ENCODE measurements around the gene IQCN. TPM values are rescaled to one million over a fixed set of nuclear protein-coding genes. Genes with fewer than 3 reads are reported as not detected.
A peak's percentile ranks its signal among the peaks of the same experiment; 100 is the strongest.

IQCN gene
- total and polyA plus RNA-seq, 12 donors: 0.17 to 7.8 (median 0.96) TPM

GRCh38 chr19:18284712-18285360 is 10.6 kb upstream of the IQCN start:
- Histone ChIP-seq H3K27me3 (no peaks in the 10 kb centered on the region), H3K4me3 (no peak overlapping the region), H3K27ac (peak overlapping the region in 9 of 10 donors; percentile 45 to 99 (median 60)), H3K4me1 (peaks cover 0 to 27% (median 21%) of the 10 kb centered on the region in 9 donors), H3K36me3 (peaks cover 0 to 5% (median 0%) of the 10 kb centered on the region in 9 donors), H3K9me3 (no peaks in the 10 kb centered on the region)
- no peak for TF ChIP-seq CTCF (IDR thresholded peaks at IDR 0.05)
- ATAC-seq: no peak
- 64 to 67% methylated on average over 12 of the region's 12 CpGs for WGBS, 2 donors
- intact Hi-C loops (cut with DNase I): loop anchor here in 1 of 10 donors (10.0 kb wide), 1 partner anchor 130 kb away; the partner anchor contains the start of gene SSBP4
- no peak for DNase-seq

DNA sequence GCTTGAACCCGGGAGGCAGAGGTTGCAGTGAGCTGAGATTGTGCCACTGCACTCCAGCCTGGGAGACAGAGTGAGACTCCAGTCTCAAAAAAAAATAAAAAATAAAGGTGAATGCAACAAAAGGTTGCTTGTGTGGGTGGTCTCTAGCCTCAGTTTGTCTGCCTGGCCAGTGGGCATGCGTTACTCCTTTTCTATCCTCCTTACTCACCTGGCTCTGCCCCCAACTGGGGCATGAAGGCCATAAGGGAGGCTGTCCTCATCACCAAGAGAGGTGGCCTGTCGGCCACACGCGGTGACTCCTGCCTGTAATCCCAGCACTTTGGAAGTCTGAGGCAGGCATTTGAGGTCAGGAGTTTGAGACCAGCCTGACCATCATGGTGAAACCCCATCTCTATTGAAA is 9.1 kb upstream of the IQCN start:
- no peaks in the 10 kb centered on the region for H3K9me3 ChIP-seq
- H3K36me3 ChIP-seq: peaks cover 0 to 13% (median 8%) of the 10 kb centered on the region in 9 donors
- H3K4me3 ChIP-seq: no peak overlapping the region
- peak overlapping the region; percentile 99 to 100 (median 99) for H3K27ac ChIP-seq
- no peak for TF ChIP-seq CTCF (IDR thresholded peaks at IDR 0.05)
- intact Hi-C loops (cut with DNase I): loop anchor here in 1 of 10 donors (10.0 kb wide), 1 partner anchor 131 kb away; the partner anchor contains the start of gene SSBP4
- H3K4me1 ChIP-seq: peaks cover 8 to 36% (median 28%) of the 10 kb centered on the region in 9 donors
- H3K27me3 ChIP-seq: no peaks in the 10 kb centered on the region
- ATAC-seq (no peak), DNase-seq (no peak)
- 90 to 95% methylated on average over 5 of the region's 5 CpGs for WGBS, 2 donors

GRCh38 chr19:18282788-18283141 is 8.5 kb upstream of the IQCN start:
- Histone ChIP-seq H3K36me3 (peaks cover 0 to 18% (median 14%) of the 10 kb centered on the region in 9 donors), H3K9me3 (no peaks in the 10 kb centered on the region), H3K4me3 (peak overlapping the region in 8 of 10 donors; percentile 44 to 98 (median 58)), H3K27ac (peak overlapping the region; percentile 99 to 100 (median 99)), H3K4me1 (peaks cover 9 to 42% (median 34%) of the 10 kb centered on the region in 9 donors), H3K27me3 (no peaks in the 10 kb centered on the region)
- ATAC-seq (no peak), DNase-seq (no peak)
- intact Hi-C loops (cut with DNase I): loop anchor here in 3 of 10 donors (1.0 to 10.0 kb wide), 2 partner anchors 22 to 132 kb away; partner anchors contain the start of gene SSBP4 (in 1 of the 3)
- no peak for TF ChIP-seq CTCF (IDR thresholded peaks at IDR 0.05)
- WGBS, 2 donors: 57 to 61% methylated on average over 4 of the region's 4 CpGs

DNA sequence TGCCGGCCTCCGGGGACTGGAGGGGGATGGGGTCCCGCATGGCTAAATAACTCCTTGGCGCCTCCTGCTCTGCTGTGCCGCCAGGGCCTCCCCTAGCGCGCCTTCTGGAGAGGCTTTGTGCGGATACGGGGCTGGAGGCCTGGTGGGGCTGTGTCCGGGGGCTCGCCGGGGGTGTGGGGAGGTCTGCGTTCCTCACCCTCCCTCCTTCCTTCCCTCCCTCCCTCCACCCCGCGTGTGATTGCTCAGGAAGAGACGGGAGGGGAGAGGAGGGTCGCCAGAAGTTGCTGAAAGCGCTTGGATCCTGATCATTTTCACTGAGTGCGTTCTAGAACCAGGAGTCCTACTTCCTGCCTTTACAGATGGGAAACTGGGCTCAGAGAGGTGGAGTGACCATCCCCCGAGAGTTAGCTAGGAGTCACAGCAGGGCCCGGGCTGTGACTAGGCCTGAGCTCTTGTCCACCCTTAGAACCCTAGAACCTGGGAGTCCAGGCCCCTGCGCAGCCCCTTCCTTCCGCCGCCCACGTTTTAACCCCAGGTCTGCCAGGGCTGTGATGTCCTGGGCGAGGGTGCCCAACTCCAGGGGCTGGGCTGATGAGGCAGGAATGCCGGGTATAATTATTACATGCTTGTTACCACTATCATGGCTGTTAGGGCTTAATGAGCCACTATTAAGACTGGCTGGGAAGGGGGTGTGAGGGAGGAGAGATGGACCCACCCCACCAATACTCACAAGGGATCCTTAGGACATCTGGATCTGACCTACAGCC is 8.0 kb upstream of the IQCN start:
- ATAC-seq (peak in 7 of 8 donors; percentile 4 to 69 (median 22)), DNase-seq (peak in 1 of 2 donors; percentile 50)
- peak in 5 of 9 donors; percentile 15 to 56 (median 31) for TF ChIP-seq CTCF (IDR thresholded peaks at IDR 0.05)
- intact Hi-C loops (cut with DNase I): loop anchor here in 3 of 10 donors (1.0 to 10.0 kb wide), 2 partner anchors 22 to 133 kb away; partner anchors contain the start of gene SSBP4 (in 1 of the 3)
- Histone ChIP-seq H3K9me3 (no peaks in the 10 kb centered on the region), H3K36me3 (peaks cover 0 to 24% (median 15%) of the 10 kb centered on the region in 9 donors), H3K27me3 (no peaks in the 10 kb centered on the region), H3K4me1 (peaks cover 9 to 47% (median 39%) of the 10 kb centered on the region in 9 donors), H3K4me3 (peak overlapping the region; percentile 16 to 98 (median 57)), H3K27ac (peak overlapping the region; percentile 99 to 100 (median 99))
- WGBS, 2 donors: 1 to 2% methylated on average over 18 to 26 of the region's 27 CpGs
